ENCODE results near the gene OR14A2. TPM values are rescaled to one million over a fixed set of nuclear protein-coding genes. Genes with fewer than 3 reads are reported as not detected.
"Not testable (repeated sequence)": the region's sequence is repeated elsewhere in the genome, so short reads cannot be mapped to it uniquely, and the experiment has no call there.

Gene OR14A2
- total RNA-seq = not detected

- H3K4me3 Mint-ChIP-seq = no peak within 1 kb of the TSS
- no peaks in the 10 kb centered on the region for H3K36me3 Mint-ChIP-seq (ENCODE audit: low read depth)
- no peak within 1 kb of the TSS for H3K27ac Mint-ChIP-seq
- peaks cover 16% of the 10 kb centered on the region for H3K9me3 Mint-ChIP-seq
- no peaks in the 10 kb centered on the region for H3K27me3 Mint-ChIP-seq
- H3K4me1 Mint-ChIP-seq = no peaks in the 10 kb centered on the region
- ChIA-PET CTCF (no interaction called here), POLR2A (no interaction called here)
- no peak for DNase-seq
Measured at GRCh38 chr1:247748041-247748440, at the start of gene OR14A2. TSS of gene OR14A2 (minus strand) at chr1:247748141.

- DNase-seq = no peak
- H3K27ac Mint-ChIP-seq = no peak overlapping the region
- H3K27me3 Mint-ChIP-seq = no peaks in the 10 kb centered on the region
- CTCF ChIA-PET = no interaction called here
- H3K36me3 Mint-ChIP-seq (ENCODE audit: low read depth) = no peaks in the 10 kb centered on the region
- H3K9me3 Mint-ChIP-seq = no peaks in the 10 kb centered on the region
- no peaks in the 10 kb centered on the region for H3K4me1 Mint-ChIP-seq
- no peak overlapping the region for H3K4me3 Mint-ChIP-seq
- POLR2A ChIA-PET = no interaction called here
Measured at GRCh38 chr1:247797518-247797917, 49.6 kb upstream of the OR14A2 start.

- POLR2A ChIA-PET = no interaction called here
Measured at GRCh38 chr1:247769603-247770002, 21.7 kb upstream of the OR14A2 start.

GRCh38 chr1:247760456-247760855 is 12.5 kb upstream of the OR14A2 start, which contains the start of gene OR1C1:
TSS of gene OR1C1 (minus strand) at chr1:247760556. CDS start at chr1:247758406, 2,150 bp downstream.
- no peak for DNase-seq
- ChIA-PET CTCF (no interaction called here), POLR2A (no interaction called here)
- Mint-ChIP-seq H3K27ac (no peak within 1 kb of the TSS), H3K4me3 (no peak within 1 kb of the TSS), H3K4me1 (no peaks in the 10 kb centered on the region), H3K9me3 (no peaks in the 10 kb centered on the region), H3K27me3 (no peaks in the 10 kb centered on the region), H3K36me3 (ENCODE audit: low read depth) (no peaks in the 10 kb centered on the region)

More at GRCh38 chr1:247769603-247770002, 21.7 kb upstream of the OR14A2 start:
- CTCF ChIA-PET = no interaction called here
- no peak for DNase-seq
- Mint-ChIP-seq H3K9me3 (no peaks in the 10 kb centered on the region), H3K4me3 (no peak overlapping the region), H3K27me3 (no peaks in the 10 kb centered on the region), H3K27ac (no peak overlapping the region), H3K4me1 (no peaks in the 10 kb centered on the region), H3K36me3 (ENCODE audit: low read depth) (no peaks in the 10 kb centered on the region)

- DNase-seq; H3K27ac Mint-ChIP-seq; H3K9me3 Mint-ChIP-seq; CTCF ChIA-PET; H3K4me3 Mint-ChIP-seq; H3K4me1 Mint-ChIP-seq; POLR2A ChIA-PET; H3K27me3 Mint-ChIP-seq; H3K36me3 Mint-ChIP-seq (ENCODE audit: low read depth): not testable (repeated sequence)
Measured at GRCh38 chr1:247754311-247754710, 6.4 kb upstream of the OR14A2 start.

- POLR2A ChIA-PET = no interaction called here
- Mint-ChIP-seq H3K4me3 (no peak overlapping the region), H3K4me1 (no peaks in the 10 kb centered on the region), H3K36me3 (ENCODE audit: low read depth) (no peaks in the 10 kb centered on the region), H3K9me3 (peaks cover 16% of the 10 kb centered on the region), H3K27ac (no peak overlapping the region), H3K27me3 (no peaks in the 10 kb centered on the region)
- no peak for DNase-seq
- CTCF ChIA-PET = no interaction called here
Measured at GRCh38 chr1:247749870-247750269, 1.9 kb upstream of the OR14A2 start.

- no peaks in the 10 kb centered on the region for H3K4me1 Mint-ChIP-seq
- H3K27me3 Mint-ChIP-seq = no peaks in the 10 kb centered on the region
- H3K27ac Mint-ChIP-seq = no peak overlapping the region
- no peak overlapping the region for H3K4me3 Mint-ChIP-seq
- ChIA-PET CTCF (no interaction called here), POLR2A (no interaction called here)
- H3K36me3 Mint-ChIP-seq (ENCODE audit: low read depth) = no peaks in the 10 kb centered on the region
- peaks cover 16% of the 10 kb centered on the region for H3K9me3 Mint-ChIP-seq
- no peak for DNase-seq
Measured at GRCh38 chr1:247747616-247748015, 325 bp downstream of the OR14A2 start.

GRCh38 chr1:247746391-247746935 is 1.5 kb downstream of the OR14A2 start:
- CTCF ChIA-PET = no interaction called here
- H3K4me1 Mint-ChIP-seq = no peaks in the 10 kb centered on the region
- no peaks in the 10 kb centered on the region for H3K36me3 Mint-ChIP-seq (ENCODE audit: low read depth)
- H3K27ac Mint-ChIP-seq = no peak overlapping the region
- H3K27me3 Mint-ChIP-seq = no peaks in the 10 kb centered on the region
- peaks cover 16% of the 10 kb centered on the region for H3K9me3 Mint-ChIP-seq
- no peak overlapping the region for H3K4me3 Mint-ChIP-seq
- POLR2A ChIA-PET = no interaction called here
- DNase-seq = no peak

GRCh38 chr1:247742215-247742760 is 5.7 kb downstream of the OR14A2 start:
- H3K36me3 Mint-ChIP-seq (ENCODE audit: low read depth); POLR2A ChIA-PET; H3K27ac Mint-ChIP-seq; DNase-seq; H3K27me3 Mint-ChIP-seq; H3K9me3 Mint-ChIP-seq; H3K4me1 Mint-ChIP-seq; H3K4me3 Mint-ChIP-seq; CTCF ChIA-PET: not testable (repeated sequence)

- POLR2A ChIA-PET = no interaction called here
- no peak for DNase-seq
Measured at GRCh38 chr1:247741756-247742155, 6.2 kb downstream of the OR14A2 start.

GRCh38 chr1:247740721-247741120 is 7.2 kb downstream of the OR14A2 start:
- Mint-ChIP-seq H3K27me3 (no peaks in the 10 kb centered on the region), H3K9me3 (no peaks in the 10 kb centered on the region), H3K36me3 (ENCODE audit: low read depth) (no peaks in the 10 kb centered on the region), H3K4me1 (no peaks in the 10 kb centered on the region), H3K27ac (no peak overlapping the region), H3K4me3 (no peak overlapping the region)
- POLR2A ChIA-PET = no interaction called here
- no peak for DNase-seq
- CTCF ChIA-PET = no interaction called here

More at GRCh38 chr1:247741756-247742155, 6.2 kb downstream of the OR14A2 start:
- Mint-ChIP-seq H3K27ac (no peak overlapping the region), H3K27me3 (no peaks in the 10 kb centered on the region), H3K36me3 (ENCODE audit: low read depth) (no peaks in the 10 kb centered on the region), H3K4me3 (no peak overlapping the region), H3K9me3 (no peaks in the 10 kb centered on the region), H3K4me1 (no peaks in the 10 kb centered on the region)
- CTCF ChIA-PET = interaction anchor here (0.6 kb wide), 1 partner anchor 597 kb away, joined by 3 read pairs; no protein-coding TSS in a partner anchor

- CTCF ChIA-PET = no interaction called here
- no peaks in the 10 kb centered on the region for H3K9me3 Mint-ChIP-seq
- no peaks in the 10 kb centered on the region for H3K36me3 Mint-ChIP-seq (ENCODE audit: low read depth)
- no peak for DNase-seq
- POLR2A ChIA-PET = no interaction called here
- no peaks in the 10 kb centered on the region for H3K4me1 Mint-ChIP-seq
- no peaks in the 10 kb centered on the region for H3K27me3 Mint-ChIP-seq
- H3K27ac Mint-ChIP-seq = no peak within 1 kb of the TSS
- no peak within 1 kb of the TSS for H3K4me3 Mint-ChIP-seq
Measured at GRCh38 chr1:247738315-247738714, 9.6 kb downstream of the OR14A2 start, which contains the start of gene OR14K1. TSS of gene OR14K1 (plus strand) at chr1:247738615. CDS start at chr1:247738615, 0 bp downstream.

GRCh38 chr1:247721222-247721621 is 26.7 kb downstream of the OR14A2 start:
- no peaks in the 10 kb centered on the region for H3K27me3 Mint-ChIP-seq
- H3K36me3 Mint-ChIP-seq (ENCODE audit: low read depth) = no peaks in the 10 kb centered on the region
- peaks cover 5% of the 10 kb centered on the region for H3K9me3 Mint-ChIP-seq
- no peaks in the 10 kb centered on the region for H3K4me1 Mint-ChIP-seq
- no peak for DNase-seq
- H3K4me3 Mint-ChIP-seq = no peak overlapping the region
- CTCF ChIA-PET = no interaction called here
- no peak overlapping the region for H3K27ac Mint-ChIP-seq
- POLR2A ChIA-PET = no interaction called here

- H3K9me3 Mint-ChIP-seq = peaks cover 2% of the 10 kb centered on the region
- POLR2A ChIA-PET = no interaction called here
Measured at GRCh38 chr1:247716546-247716945, 31.4 kb downstream of the OR14A2 start, which contains the start of gene OR6F1. TSS of gene OR6F1 (minus strand) at chr1:247716646. CDS start at chr1:247712755, 3,891 bp downstream.

More at GRCh38 chr1:247716546-247716945, 31.4 kb downstream of the OR14A2 start, which contains the start of gene OR6F1:
- Mint-ChIP-seq H3K27me3 (no peaks in the 10 kb centered on the region), H3K36me3 (ENCODE audit: low read depth) (no peaks in the 10 kb centered on the region), H3K27ac (no peak within 1 kb of the TSS), H3K4me1 (no peaks in the 10 kb centered on the region), H3K4me3 (no peak within 1 kb of the TSS)
- no peak for DNase-seq
- CTCF ChIA-PET = no interaction called here

Data from activated CD4-positive, alpha-beta memory T cell treated with anti-CD3 and anti-CD28 coated beads, Interleukin-2, amount 10 ng/mL, durations not matched to agents 7 days and 5 days (primary cell).